ENCODE measurements around the gene TSSK6. TPM values are rescaled to one million over a fixed set of nuclear protein-coding genes. Genes with fewer than 3 reads are reported as not detected.

The TSSK6 gene
- total and polyA plus RNA-seq, 2 donors, result 1.2 to 3.0 TPM

GRCh38 chr19:19527674-19528625 is 12.6 kb upstream of the TSSK6 start:
- Histone ChIP-seq H3K27me3 (ENCODE audit: control insufficient read depth in 2 of 2, insufficient read depth in 1 of 2, low read length in 1 of 2) (no peaks in the 10 kb centered on the region), H3K4me3 (ENCODE audit: low read length in 2 of 2) (no peak overlapping the region), H3K27ac (ENCODE audit: low read depth in 1 of 2, low read length in 1 of 2) (no peak overlapping the region), H3K9me3 (ENCODE audit: control insufficient read depth in 2 of 2, insufficient read depth in 1 of 2, low read length in 1 of 2) (peaks cover 0 to 3% of the 10 kb centered on the region in 2 donors), H3K36me3 (ENCODE audit: control insufficient read depth in 2 of 2, insufficient read depth in 2 of 2, low read length in 1 of 2) (peaks cover 30 to 57% of the 10 kb centered on the region in 2 donors), H3K4me1 (ENCODE audit: control insufficient read depth in 2 of 2, insufficient read depth in 2 of 2, low read length in 2 of 2) (peaks cover 4 to 43% of the 10 kb centered on the region in 2 donors)
- no peak for DNase-seq (ENCODE audit: low read depth in 6 of 9, low spot score in 9 of 9)
- WGBS, result 98% methylated on average over 27 of the region's 27 CpGs

GRCh38 chr19:19527371-19527656 is 12.0 kb upstream of the TSSK6 start:
- WGBS, result 98% methylated on average over 9 of the region's 9 CpGs
- peaks cover 0 to 3% of the 10 kb centered on the region in 2 donors for H3K9me3 ChIP-seq (ENCODE audit: control insufficient read depth in 2 of 2, insufficient read depth in 1 of 2, low read length in 1 of 2)
- no peak for DNase-seq (ENCODE audit: low read depth in 6 of 9, low spot score in 9 of 9)

GRCh38 chr19:19526581-19527370 is 11.4 kb upstream of the TSSK6 start:
- Histone ChIP-seq H3K4me1 (ENCODE audit: control insufficient read depth in 2 of 2, insufficient read depth in 2 of 2, low read length in 2 of 2) (peaks cover 0 to 32% of the 10 kb centered on the region in 2 donors), H3K27me3 (ENCODE audit: control insufficient read depth in 2 of 2, insufficient read depth in 1 of 2, low read length in 1 of 2) (no peaks in the 10 kb centered on the region), H3K36me3 (ENCODE audit: control insufficient read depth in 2 of 2, insufficient read depth in 2 of 2, low read length in 1 of 2) (peaks cover 30 to 59% of the 10 kb centered on the region in 2 donors), H3K4me3 (ENCODE audit: low read length in 2 of 2) (no peak overlapping the region), H3K27ac (ENCODE audit: low read depth in 1 of 2, low read length in 1 of 2) (no peak overlapping the region), H3K9me3 (ENCODE audit: control insufficient read depth in 2 of 2, insufficient read depth in 1 of 2, low read length in 1 of 2) (peaks cover 0 to 3% of the 10 kb centered on the region in 2 donors)
- no peak for DNase-seq (ENCODE audit: low read depth in 6 of 9, low spot score in 9 of 9)
- WGBS, result 72% methylated on average over 28 of the region's 28 CpGs

More at GRCh38 chr19:19527371-19527656, 12.0 kb upstream of the TSSK6 start:
- no peaks in the 10 kb centered on the region for H3K27me3 ChIP-seq (ENCODE audit: control insufficient read depth in 2 of 2, insufficient read depth in 1 of 2, low read length in 1 of 2)
- no peak overlapping the region for H3K4me3 ChIP-seq (ENCODE audit: low read length in 2 of 2)
- H3K4me1 ChIP-seq (ENCODE audit: control insufficient read depth in 2 of 2, insufficient read depth in 2 of 2, low read length in 2 of 2), result peaks cover under 1 to 36% of the 10 kb centered on the region in 2 donors
- H3K27ac ChIP-seq (ENCODE audit: low read depth in 1 of 2, low read length in 1 of 2), result no peak overlapping the region
- H3K36me3 ChIP-seq (ENCODE audit: control insufficient read depth in 2 of 2, insufficient read depth in 2 of 2, low read length in 1 of 2), result peaks cover 30 to 59% of the 10 kb centered on the region in 2 donors

GRCh38 chr19:19525611-19526380 is 10.4 kb upstream of the TSSK6 start:
- Histone ChIP-seq H3K36me3 (ENCODE audit: control insufficient read depth in 2 of 2, insufficient read depth in 2 of 2, low read length in 1 of 2) (peaks cover 30 to 59% of the 10 kb centered on the region in 2 donors), H3K4me3 (ENCODE audit: low read length in 2 of 2) (no peak overlapping the region), H3K9me3 (ENCODE audit: control insufficient read depth in 2 of 2, insufficient read depth in 1 of 2, low read length in 1 of 2) (peaks cover 0 to 3% of the 10 kb centered on the region in 2 donors), H3K4me1 (ENCODE audit: control insufficient read depth in 2 of 2, insufficient read depth in 2 of 2, low read length in 2 of 2) (peaks cover 0 to 32% of the 10 kb centered on the region in 2 donors), H3K27ac (ENCODE audit: low read depth in 1 of 2, low read length in 1 of 2) (no peak overlapping the region), H3K27me3 (ENCODE audit: control insufficient read depth in 2 of 2, insufficient read depth in 1 of 2, low read length in 1 of 2) (no peaks in the 10 kb centered on the region)
- DNase-seq (ENCODE audit: low read depth in 6 of 9, low spot score in 9 of 9), result no peak
- WGBS, result 97% methylated on average over 23 of the region's 23 CpGs

- Histone ChIP-seq H3K9me3 (ENCODE audit: control insufficient read depth in 2 of 2, insufficient read depth in 1 of 2, low read length in 1 of 2) (peaks cover 0 to 3% of the 10 kb centered on the region in 2 donors), H3K27me3 (ENCODE audit: control insufficient read depth in 2 of 2, insufficient read depth in 1 of 2, low read length in 1 of 2) (no peaks in the 10 kb centered on the region), H3K27ac (ENCODE audit: low read depth in 1 of 2, low read length in 1 of 2) (no peak overlapping the region), H3K4me3 (ENCODE audit: low read length in 2 of 2) (no peak overlapping the region), H3K4me1 (ENCODE audit: control insufficient read depth in 2 of 2, insufficient read depth in 2 of 2, low read length in 2 of 2) (peaks cover 2 to 32% of the 10 kb centered on the region in 2 donors), H3K36me3 (ENCODE audit: control insufficient read depth in 2 of 2, insufficient read depth in 2 of 2, low read length in 1 of 2) (peaks cover 42 to 70% of the 10 kb centered on the region in 2 donors)
- 92% methylated on average over 7 of the region's 7 CpGs for WGBS
- no peak for DNase-seq (ENCODE audit: low read depth in 6 of 9, low spot score in 9 of 9)
Observed at GRCh38 chr19:19524053-19524452, 8.7 kb upstream of the TSSK6 start.

GRCh38 chr19:19523177-19523576 is 7.8 kb upstream of the TSSK6 start:
- Histone ChIP-seq H3K4me3 (ENCODE audit: low read length in 2 of 2) (no peak overlapping the region), H3K4me1 (ENCODE audit: control insufficient read depth in 2 of 2, insufficient read depth in 2 of 2, low read length in 2 of 2) (peaks cover 2 to 32% of the 10 kb centered on the region in 2 donors), H3K27ac (ENCODE audit: low read depth in 1 of 2, low read length in 1 of 2) (no peak overlapping the region), H3K27me3 (ENCODE audit: control insufficient read depth in 2 of 2, insufficient read depth in 1 of 2, low read length in 1 of 2) (no peaks in the 10 kb centered on the region), H3K9me3 (ENCODE audit: control insufficient read depth in 2 of 2, insufficient read depth in 1 of 2, low read length in 1 of 2) (peaks cover 0 to 3% of the 10 kb centered on the region in 2 donors), H3K36me3 (ENCODE audit: control insufficient read depth in 2 of 2, insufficient read depth in 2 of 2, low read length in 1 of 2) (peaks cover 40 to 64% of the 10 kb centered on the region in 2 donors)
- DNase-seq (ENCODE audit: low read depth in 6 of 9, low spot score in 9 of 9), result no peak
- 93% methylated on average over 3 of the region's 3 CpGs for WGBS

- Histone ChIP-seq H3K27ac (ENCODE audit: low read depth in 1 of 2, low read length in 1 of 2) (no peak overlapping the region), H3K4me3 (ENCODE audit: low read length in 2 of 2) (no peak overlapping the region), H3K27me3 (ENCODE audit: control insufficient read depth in 2 of 2, insufficient read depth in 1 of 2, low read length in 1 of 2) (no peaks in the 10 kb centered on the region), H3K36me3 (ENCODE audit: control insufficient read depth in 2 of 2, insufficient read depth in 2 of 2, low read length in 1 of 2) (peaks cover 30 to 43% of the 10 kb centered on the region in 2 donors), H3K9me3 (ENCODE audit: control insufficient read depth in 2 of 2, insufficient read depth in 1 of 2, low read length in 1 of 2) (peaks cover 0 to under 1% of the 10 kb centered on the region in 2 donors), H3K4me1 (ENCODE audit: control insufficient read depth in 2 of 2, insufficient read depth in 2 of 2, low read length in 2 of 2) (peaks cover 10 to 27% of the 10 kb centered on the region in 2 donors)
- WGBS, result 90% methylated on average over 6 of the region's 6 CpGs
- DNase-seq (ENCODE audit: low read depth in 6 of 9, low spot score in 9 of 9), result no peak
Observed at GRCh38 chr19:19520989-19521388, 5.6 kb upstream of the TSSK6 start.

GRCh38 chr19:19517235-19517619 is 1.9 kb upstream of the TSSK6 start:
- Histone ChIP-seq H3K4me3 (ENCODE audit: low read length in 2 of 2) (peak overlapping the region in 1 of 2 donors; percentile 75), H3K9me3 (ENCODE audit: control insufficient read depth in 2 of 2, insufficient read depth in 1 of 2, low read length in 1 of 2) (peaks cover 3 to 17% of the 10 kb centered on the region in 2 donors), H3K4me1 (ENCODE audit: control insufficient read depth in 2 of 2, insufficient read depth in 2 of 2, low read length in 2 of 2) (peaks cover 16 to 20% of the 10 kb centered on the region in 2 donors), H3K27ac (ENCODE audit: low read depth in 1 of 2, low read length in 1 of 2) (no peak overlapping the region), H3K36me3 (ENCODE audit: control insufficient read depth in 2 of 2, insufficient read depth in 2 of 2, low read length in 1 of 2) (peaks cover 17 to 19% of the 10 kb centered on the region in 2 donors), H3K27me3 (ENCODE audit: control insufficient read depth in 2 of 2, insufficient read depth in 1 of 2, low read length in 1 of 2) (peaks cover 0 to 8% of the 10 kb centered on the region in 2 donors)
- WGBS, result 97% methylated on average over 10 of the region's 10 CpGs
- no peak for DNase-seq (ENCODE audit: low read depth in 6 of 9, low spot score in 9 of 9)

Measured in thymus (tissue), 11 donors.